ENCODE data around the gene IFITM5.
"Not testable (repeated sequence)": the region's sequence is repeated elsewhere in the genome, so short reads cannot be mapped to it uniquely, and the experiment has no call there.

The IFITM5 gene

DNA sequence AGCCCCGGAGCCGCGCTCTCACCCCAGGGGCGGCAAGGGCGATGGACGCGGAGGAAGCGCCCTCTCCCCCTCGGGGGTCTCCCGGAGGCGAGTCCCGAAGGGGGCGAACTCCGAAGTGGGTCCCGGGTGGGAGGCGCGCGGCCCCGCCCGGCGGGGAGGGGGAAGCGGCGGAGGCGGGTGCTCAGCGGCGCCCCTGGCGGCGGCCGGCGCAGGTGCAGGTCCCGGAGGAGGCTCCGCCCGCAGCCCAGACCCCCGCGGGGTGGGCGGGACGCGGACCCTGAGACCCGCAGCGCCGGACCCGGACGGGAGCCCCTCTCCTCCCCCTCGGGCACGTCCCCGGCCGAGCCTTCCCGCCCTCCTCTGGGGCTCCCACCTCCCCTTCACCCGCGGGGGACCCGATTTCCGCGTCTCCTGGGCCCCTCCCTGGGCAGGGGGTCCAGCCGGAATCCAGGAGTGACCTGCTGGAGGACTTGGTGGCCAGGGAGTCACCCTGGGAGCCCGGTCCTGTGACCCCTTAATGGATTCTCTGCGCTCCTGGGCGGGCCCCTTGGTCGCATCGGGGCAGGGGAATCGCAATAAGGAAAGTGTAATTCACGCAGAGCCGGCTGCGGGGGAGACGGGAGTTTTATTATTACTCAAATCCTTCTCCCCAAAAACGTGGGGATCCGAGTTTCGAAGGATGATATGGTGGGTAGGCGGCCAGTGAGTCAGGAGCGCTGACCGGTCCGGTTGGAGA lies 11.9 kb upstream of the IFITM5 start:
- DNase-seq, result not testable (repeated sequence)

- not testable (repeated sequence) for DNase-seq
Measured at GRCh38 chr11:309979-310572, 10.8 kb upstream of the IFITM5 start.

- not testable (repeated sequence) for DNase-seq
Measured at GRCh38 chr11:308740-309665, 9.7 kb upstream of the IFITM5 start.

DNA sequence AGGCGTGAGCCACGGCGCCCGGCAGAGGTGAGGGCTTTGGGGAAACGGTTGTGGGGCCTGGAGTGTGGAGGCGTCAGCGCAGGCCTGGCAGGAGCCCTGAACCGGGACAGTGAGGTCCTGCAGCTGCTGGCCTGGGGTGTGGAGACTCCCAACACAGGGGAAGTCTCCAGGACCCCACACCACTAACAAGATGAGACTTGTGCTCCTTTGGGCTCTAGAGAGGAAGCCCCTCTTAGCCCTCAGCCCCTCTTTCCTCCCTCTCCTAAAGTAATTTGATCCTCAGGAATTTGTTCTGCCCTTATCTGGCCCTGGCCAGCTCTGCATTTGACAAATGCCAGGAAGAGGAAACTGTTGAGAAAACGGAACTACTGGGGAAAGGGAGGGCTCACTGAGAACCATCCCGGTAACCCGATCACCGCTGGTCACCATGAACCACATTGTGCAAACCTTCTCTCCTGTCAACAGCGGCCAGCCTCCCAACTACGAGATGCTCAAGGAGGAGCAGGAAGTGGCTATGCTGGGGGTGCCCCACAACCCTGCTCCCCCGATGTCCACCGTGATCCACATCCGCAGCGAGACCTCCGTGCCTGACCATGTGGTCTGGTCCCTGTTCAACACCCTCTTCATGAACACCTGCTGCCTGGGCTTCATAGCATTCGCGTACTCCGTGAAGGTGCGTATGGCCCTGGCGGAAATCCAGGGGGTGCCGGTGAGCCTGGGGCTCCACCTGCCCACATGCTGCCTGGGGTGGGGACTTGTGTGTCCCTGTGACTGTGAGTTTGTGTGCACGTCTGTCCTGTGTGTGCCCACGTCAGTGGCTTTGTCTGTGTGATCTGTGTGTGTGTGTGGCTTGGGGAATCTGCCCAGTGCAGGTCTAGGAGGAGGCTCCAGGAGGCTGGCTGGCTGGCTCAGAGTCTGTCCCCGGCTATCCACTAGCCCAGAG lies 8.7 kb upstream of the IFITM5 start, which contains the start of gene IFITM2:
TSS of gene IFITM2 (plus strand) at position 51 of the 943 bp plus-strand sequence. CDS start at position 428, 377 bp downstream.
- not testable (repeated sequence) for DNase-seq

- DNase-seq, result no peak
Measured at GRCh38 chr11:306645-307371, 7.5 kb upstream of the IFITM5 start.

GRCh38 chr11:305844-306211 lies 6.5 kb upstream of the IFITM5 start:
- no peak for DNase-seq

- peak; percentile 15 for DNase-seq
Measured at GRCh38 chr11:304915-305843, 5.9 kb upstream of the IFITM5 start.

DNA sequence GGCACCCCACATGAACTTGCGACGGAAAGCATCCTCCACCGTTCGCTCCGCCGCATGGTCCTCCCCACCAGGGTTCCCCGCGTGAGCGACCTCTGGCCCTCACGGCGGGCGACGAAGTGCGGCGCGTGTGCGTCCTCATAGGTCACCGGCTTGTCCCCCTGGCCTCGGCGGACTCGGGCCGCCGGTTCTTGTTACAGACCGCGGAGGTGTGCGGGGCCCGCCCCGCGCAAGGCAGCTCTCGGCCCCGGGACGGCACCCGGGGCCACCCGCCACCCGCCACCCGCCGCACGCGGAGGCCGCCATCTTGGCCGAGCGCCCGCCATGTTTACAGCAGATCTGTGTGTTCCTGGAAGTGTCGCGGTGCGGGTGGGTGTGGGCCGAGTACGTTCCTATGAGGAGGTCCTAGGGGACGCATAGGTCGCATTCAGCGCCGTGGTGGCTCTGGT lies 4.8 kb upstream of the IFITM5 start:
- no peak for DNase-seq

DNA sequence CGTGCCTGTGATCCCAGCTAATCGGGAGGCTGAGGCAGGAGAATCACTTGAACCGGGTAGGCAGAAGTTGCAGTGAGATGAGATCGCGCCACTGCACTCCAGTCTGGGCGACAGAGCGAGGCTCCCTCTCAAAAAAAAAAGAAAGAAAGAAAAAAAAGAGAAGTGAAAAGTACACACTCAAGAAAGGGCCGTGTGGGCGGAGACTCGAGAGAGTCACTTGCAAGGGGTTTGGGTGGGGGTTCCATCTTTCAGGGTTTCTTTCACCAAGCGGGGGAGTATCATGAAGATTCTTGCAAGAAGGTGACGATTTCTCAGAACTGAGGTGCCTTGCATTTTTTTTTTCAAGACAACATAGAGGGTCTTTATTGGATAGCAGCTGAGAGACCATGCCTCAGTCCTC lies 4.0 kb upstream of the IFITM5 start:
- no peak for DNase-seq

DNA sequence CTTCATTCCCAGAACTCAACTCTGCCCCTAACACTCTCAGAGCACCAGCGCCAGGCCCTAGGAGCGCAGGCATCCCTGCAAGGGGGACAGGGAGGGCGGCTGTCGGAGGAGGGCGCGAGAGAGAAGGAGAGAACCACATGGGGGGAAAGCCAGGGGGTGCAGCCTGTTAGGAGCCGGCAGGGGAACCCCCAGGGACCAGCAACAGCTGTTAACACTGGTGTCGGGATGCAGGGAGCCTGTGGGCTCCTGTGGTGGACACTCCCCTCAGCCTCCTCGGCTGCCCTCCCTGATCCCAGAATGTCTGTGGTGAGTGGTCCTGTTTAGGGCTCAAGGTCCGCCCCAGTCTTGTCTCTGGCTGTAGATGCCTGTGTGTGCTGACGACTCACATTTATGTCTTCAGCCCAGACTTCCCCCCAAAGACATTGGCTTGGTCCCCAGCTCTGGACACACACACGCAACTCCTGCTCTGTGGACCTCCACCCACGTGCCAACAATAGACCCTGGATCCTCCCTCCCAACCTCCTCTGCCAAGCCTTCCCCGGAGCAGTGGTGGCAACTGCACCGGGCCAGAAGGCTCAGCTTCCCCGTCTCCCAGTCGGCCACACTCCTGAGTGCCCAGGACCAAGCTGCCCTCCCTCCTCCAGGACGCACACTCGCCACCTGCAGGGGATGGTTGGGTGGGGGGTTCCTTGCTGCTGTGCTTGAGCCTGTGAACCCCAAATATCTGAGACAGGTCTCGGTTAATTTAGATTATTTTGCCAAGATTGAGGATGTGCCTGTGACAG lies 817 bp upstream of the IFITM5 start:
- DNase-seq, result peak; percentile 47

GRCh38 chr11:298406-299065 lies 790 bp downstream of the IFITM5 start:
- no peak for DNase-seq

DNA sequence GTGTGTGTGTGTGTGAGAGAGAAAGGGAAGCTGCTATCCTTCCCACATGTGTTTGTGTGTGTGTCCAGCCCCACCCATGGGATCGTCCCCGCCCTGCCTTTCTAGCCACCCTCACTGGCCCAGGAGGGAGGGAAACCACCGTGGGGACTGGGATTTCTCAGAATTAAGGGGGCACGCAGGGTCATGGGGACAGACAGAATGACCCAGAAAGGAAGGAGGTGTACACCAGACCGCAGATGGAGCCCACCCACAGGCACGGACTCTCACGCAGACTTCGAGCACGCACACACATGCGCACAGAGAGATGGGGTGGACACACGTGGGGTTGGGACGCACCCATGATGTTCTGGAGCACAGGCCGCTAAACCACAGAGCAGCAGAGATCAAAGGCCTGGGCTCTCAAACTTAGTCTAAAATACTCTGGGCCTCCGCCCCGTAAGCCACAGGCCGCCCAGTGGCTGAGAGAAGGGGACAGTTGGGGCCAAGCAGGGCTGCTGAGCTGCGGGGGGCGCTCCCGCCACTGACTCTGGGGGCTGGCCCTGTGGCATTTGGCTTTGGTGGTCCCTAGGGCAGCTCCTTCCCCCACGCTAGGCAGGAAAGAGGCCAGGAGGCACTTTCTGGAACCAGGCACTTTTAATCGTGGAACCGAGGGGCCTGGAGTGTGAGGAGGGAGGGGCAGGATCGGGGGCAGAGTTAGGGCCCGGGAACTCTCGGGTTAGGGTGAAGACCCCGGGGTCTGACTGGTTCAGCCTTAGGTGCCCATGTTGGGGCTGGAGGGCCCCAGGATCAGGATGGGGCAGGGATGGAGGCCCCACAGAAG lies 1.5 kb downstream of the IFITM5 start:
- no peak for DNase-seq

DNA sequence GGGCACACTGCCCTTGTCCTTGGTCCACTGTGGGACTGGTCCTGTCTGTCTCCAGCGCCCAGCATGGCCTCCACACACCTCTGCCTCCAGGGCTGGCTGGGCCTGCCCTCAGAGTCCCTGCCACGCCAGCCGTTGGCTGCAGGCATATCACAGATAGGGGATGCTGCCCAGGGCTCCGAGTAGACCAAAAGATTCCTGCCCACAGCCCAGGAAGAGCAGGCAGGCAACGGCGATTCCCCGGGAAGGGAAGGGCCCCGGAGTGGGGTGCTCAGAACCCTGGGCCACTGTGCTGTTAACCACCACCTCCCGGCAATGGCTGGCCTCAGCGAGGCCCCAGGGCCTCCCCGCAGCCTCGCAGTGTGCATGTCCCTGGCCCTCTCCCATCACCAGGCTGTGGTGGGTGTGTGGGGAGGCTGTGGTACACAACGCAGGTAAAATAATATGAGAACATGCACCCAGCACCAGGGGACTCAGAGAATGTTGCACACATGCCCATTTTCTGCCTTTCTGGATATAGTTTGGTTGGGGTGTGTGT lies 2.2 kb downstream of the IFITM5 start:
- DNase-seq, result no peak

GRCh38 chr11:296171-297050 lies 2.9 kb downstream of the IFITM5 start:
- no peak for DNase-seq

GRCh38 chr11:295351-296170 lies 3.8 kb downstream of the IFITM5 start:
- DNase-seq, result no peak

DNA sequence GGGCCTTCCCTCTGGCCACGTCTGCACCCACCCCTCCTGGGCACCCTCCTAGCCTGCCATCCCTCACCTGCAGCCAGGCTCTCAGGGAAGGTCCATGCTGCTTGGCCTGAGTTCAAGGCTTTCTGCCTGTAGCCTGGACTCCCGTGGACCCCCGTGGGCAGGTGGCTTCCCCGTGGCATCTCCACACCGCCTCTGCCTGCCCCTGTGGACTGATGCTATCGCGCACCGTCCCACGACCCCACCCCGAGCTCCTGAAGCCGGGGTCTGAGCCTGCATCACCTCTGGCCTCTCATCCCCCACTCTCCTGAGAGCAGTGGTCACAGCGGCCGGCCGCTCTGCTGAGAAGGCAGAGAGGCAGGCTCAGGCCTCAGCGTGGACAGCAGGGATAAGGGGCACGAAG lies 4.5 kb downstream of the IFITM5 start:
- DNase-seq, result no peak

All from NCI-H82 (cell line).